Endothelial cell of umbilical vein (primary cell): ENCODE data around the gene ARMC3. TPM values are rescaled to one million over a fixed set of nuclear protein-coding genes. Genes with fewer than 3 reads are reported as not detected.

Experiments used
- BruUV-seq: library from RNA; stranded (reverse); fragments of 400-500 nt; replicated peaks from 2 replicates; lab custom pipeline; 2021; lab: Mats Ljungman, UMichigan
- CTCF ChIA-PET: fragments of 300-600, 350-600 bp; sonication (Branson Sonifier 250); formaldehyde crosslinking; loops from one replicate; lab custom pipeline; 2021; ENCODE audit warnings: antibody characterized with exemption, inconsistent platforms; lab: Charles Lee
- POLR2A ChIA-PET: fragments of 300-600, 350-600 bp; sonication (Branson Sonifier 250); formaldehyde crosslinking; loops from one replicate; lab custom pipeline; 2021; ENCODE audit warnings: antibody characterized with exemption, inconsistent platforms; lab: Charles Lee
- DNase-seq: peaks from one replicate; pipeline ENCODE4 v3.0.0-alpha.2; 2011; ENCODE audit warnings: low read depth, low spot score
- FAIRE-seq: peaks from 2 replicates; lab custom pipeline; 2011; peaks lifted over from hg19 to GRCh38; lab: Jason Lieb, UNC
- H2AFZ ChIP-seq: 2 replicates; pipeline ENCODE4 v1.6.0; 2012; ENCODE audit warnings: low read depth, low read length, control low read depth, inconsistent platforms
- H3K27ac ChIP-seq: 2 replicates; pipeline ENCODE4 v1.5.1; 2011; ENCODE audit warnings: low read depth, mild to moderate bottlenecking, control low read depth, low read length, moderate library complexity; ENCODE audit not compliant: insufficient read depth
- H3K27me3 ChIP-seq, 2 experiments: 2 replicates each; pipeline versions ENCODE4 v1.6.0 to v1.6.1; 2011; ENCODE audit warnings: low read length in 2 of 2, mixed read lengths in 1 of 2; ENCODE audit not compliant: control insufficient read depth in 2 of 2, insufficient read depth in 2 of 2
- H3K36me3 ChIP-seq, 2 experiments: 2 replicates in 1 of 2; 3 replicates in 1 of 2; pipeline ENCODE4 v1.5.1; 2011; ENCODE audit warnings: low read length in 2 of 2, mild to moderate bottlenecking in 1 of 2, moderate library complexity in 1 of 2; ENCODE audit not compliant: control insufficient read depth in 2 of 2, insufficient read depth in 2 of 2; ENCODE audit errors: extremely low read depth in 1 of 2
- H3K4me1 ChIP-seq: 3 replicates; pipeline ENCODE4 v1.5.1; 2011; ENCODE audit warnings: mild to moderate bottlenecking, low read length; ENCODE audit not compliant: control insufficient read depth, insufficient read depth; ENCODE audit errors: extremely low read depth
- H3K4me2 ChIP-seq: 2 replicates; pipeline ENCODE4 v1.6.1; 2011; ENCODE audit warnings: low read length, control low read depth, mixed read lengths; ENCODE audit not compliant: insufficient read depth
- H3K4me3 ChIP-seq, 3 experiments: fragments of 200-600 bp in 1 of 3; sonication (generic), shearing (Covaris generic) in 1 of 3; replicated peaks in 1 of 3; 2 replicates each; pipeline ENCODE4 v1.5.1; 2011 to 2016; ENCODE audit warnings: control low read depth in 3 of 3, low read length in 3 of 3, mild to moderate bottlenecking in 2 of 3, inconsistent platforms in 1 of 3, low read depth in 1 of 3, moderate library complexity in 1 of 3; ENCODE audit not compliant: insufficient read depth in 1 of 3
- H3K79me2 ChIP-seq: 2 replicates; pipeline ENCODE4 v1.6.0; 2012; ENCODE audit warnings: low read length, inconsistent platforms; ENCODE audit not compliant: control insufficient read depth, insufficient read depth
- H3K9ac ChIP-seq: replicated peaks from 2 replicates; pipeline ENCODE3; 2011; ENCODE audit warnings: low read length, control low read depth; ENCODE audit not compliant: insufficient read depth; ENCODE audit errors: extremely low read depth
- H3K9me1 ChIP-seq: replicated peaks from 3 replicates; pipeline ENCODE4 v1.6.0; 2011; ENCODE audit warnings: mild to moderate bottlenecking, low read length; ENCODE audit not compliant: control insufficient read depth, insufficient read depth; ENCODE audit errors: extremely low read depth
- H3K9me3 ChIP-seq: replicated peaks from 2 replicates; pipeline ENCODE4 v1.5.1; 2012; ENCODE audit warnings: low read length, inconsistent platforms; ENCODE audit not compliant: control insufficient read depth, insufficient read depth
- H4K20me1 ChIP-seq: replicated peaks from 2 replicates; pipeline ENCODE3; 2011; ENCODE audit warnings: mild to moderate bottlenecking, low read length; ENCODE audit not compliant: control insufficient read depth, insufficient read depth; ENCODE audit errors: extremely low read depth
- CTCF ChIP-seq, 2 donors: IDR thresholded peaks; 1 replicate in 1 of 2; 2 replicates in 1 of 2; pipeline ENCODE4 v1.5.1; 2011; ENCODE audit warnings: low read length in 2 of 2, mild to moderate bottlenecking in 2 of 2, moderate library complexity in 2 of 2, control low read depth in 1 of 2, inconsistent platforms in 1 of 2, low read depth in 1 of 2; ENCODE audit not compliant: insufficient read depth in 1 of 2; ENCODE audit errors: extremely low read depth in 1 of 2
- EZH2 ChIP-seq: IDR thresholded peaks from 2 replicates; pipeline ENCODE4 v1.6.1; 2012; ENCODE audit warnings: borderline replicate concordance, low read depth, mild to moderate bottlenecking, moderate library complexity, low read length, inconsistent platforms; ENCODE audit not compliant: severe bottlenecking
- FOS ChIP-seq: IDR thresholded peaks from 2 replicates; pipeline ENCODE4 v1.6.1; 2011; ENCODE audit warnings: mild to moderate bottlenecking, low read length, moderate library complexity, borderline replicate concordance; ENCODE audit not compliant: insufficient read depth
- GATA2 ChIP-seq: IDR thresholded peaks from 2 replicates; pipeline ENCODE4 v1.7.0; 2011; ENCODE audit warnings: low read depth, mild to moderate bottlenecking, moderate library complexity, mixed read lengths, low read length; ENCODE audit not compliant: insufficient read length, insufficient read depth
- JUN ChIP-seq: IDR thresholded peaks from 2 replicates; pipeline ENCODE4 v1.6.1; 2011; ENCODE audit warnings: borderline replicate concordance, low read depth; ENCODE audit not compliant: insufficient read length, insufficient read depth
- MAX ChIP-seq: IDR thresholded peaks from 2 replicates; pipeline ENCODE4 v1.6.1; 2011; ENCODE audit not compliant: insufficient read depth, insufficient read length
- MYC ChIP-seq: IDR thresholded peaks from one replicate; pipeline ENCODE4 v1.6.1; 2011; ENCODE audit warnings: mild to moderate bottlenecking, low read depth, low read length
- POLR2A ChIP-seq: IDR thresholded peaks from 2 replicates; pipeline ENCODE4 v1.6.1; 2012; ENCODE audit warnings: low read depth, mild to moderate bottlenecking, control low read depth, low read length
- POLR2AphosphoS5 ChIP-seq: IDR thresholded peaks from 2 replicates; pipeline ENCODE4 v1.6.1; 2012; ENCODE audit warnings: low read depth, mild to moderate bottlenecking, control low read depth, low read length, moderate library complexity; ENCODE audit not compliant: insufficient read depth
- dilution Hi-C: fragments of 300-500 bp; cut with MboI; formaldehyde crosslinking; loops from one replicate; pipeline ENCODE4 v1.15.0; 2019; ENCODE audit warnings: low sequenced_read_pairs; ENCODE audit not compliant: extremely low pct_ligation_motif_present
- intact Hi-C: fragments of 100-400 bp; cut with micrococcal nuclease; formaldehyde crosslinking; loops from one replicate; pipeline ENCODE4 v1.10.0; 2022
- polyA plus RNA-seq, 4 experiments: library from polyadenylated mRNA; depleted of rRNA in 3 of 4; stranded (reverse) in 3 of 4; unstranded in 1 of 4; fragments of >200 nt; gene quantifications; 2 replicates each; pipeline versions ENCODE4 v1.2.1 to v1.2.3, GENCODE V29; 2011 to 2012; ENCODE audit warnings: missing spikeins in 1 of 4
- total RNA-seq: library from RNA; stranded (reverse); gene quantifications from 2 replicates; pipeline ENCODE4 v1.2.3, GENCODE V29; 2021

The ARMC3 gene
- total and polyA plus RNA-seq, 2 donors (not counting 3 experiments of a cell fraction or from before 2014, with no cell fraction given): not detected

DNA sequence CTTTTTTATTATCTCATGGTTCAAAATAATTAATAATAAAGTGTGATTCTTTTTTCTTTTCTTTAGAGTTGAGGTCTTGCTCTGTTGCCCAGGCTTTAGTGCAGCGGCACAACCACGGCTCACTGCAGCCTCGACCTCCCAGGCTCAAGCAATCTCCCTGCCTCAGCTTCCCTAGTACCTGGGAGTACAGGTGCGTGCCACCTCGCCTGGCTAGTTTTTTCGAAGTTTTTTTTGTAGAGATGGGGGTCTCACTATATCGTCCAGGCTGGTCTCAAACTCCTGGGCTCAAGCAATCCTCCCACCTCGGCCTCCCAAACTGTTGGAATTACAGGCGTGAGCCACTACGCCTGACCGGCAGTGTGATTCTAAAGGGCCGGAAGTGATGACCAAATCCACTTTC is 139.5 kb downstream of the ARMC3 start:
- no peaks in the 10 kb centered on the region for H3K4me1 ChIP-seq
- DNase-seq (no peak), FAIRE-seq (no peak)
- BruUV-seq: no TSS peak
- H3K9me1 ChIP-seq: no peaks in the 10 kb centered on the region
- dilution Hi-C loops: no loop called here
- H4K20me1 ChIP-seq: no peaks in the 10 kb centered on the region
- no peak overlapping the region for H3K4me2 ChIP-seq
- TF ChIP-seq FOS (no peak), MYC (no peak), JUN (no peak), GATA2 (no peak), POLR2AphosphoS5 (no peak), POLR2A (no peak), MAX (no peak), EZH2 (no peak), CTCF (IDR thresholded peaks at IDR 0.05; ENCODE audit: extremely low read depth in 1 of 2, insufficient read depth in 1 of 2, low read depth in 1 of 2, low read length in 2 of 2) (no peak)
- no peak overlapping the region for H3K27ac ChIP-seq
- H3K9ac ChIP-seq: no peak overlapping the region
- no peaks in the 10 kb centered on the region for H3K36me3 ChIP-seq
- no peak overlapping the region for H3K4me3 ChIP-seq
- no peaks in the 10 kb centered on the region for H3K79me2 ChIP-seq
- intact Hi-C loops: loop anchor here (5.0 kb wide), 2 partner anchors 495 to 1075 kb away; no protein-coding TSS in a partner anchor
- H2AFZ ChIP-seq: no peak overlapping the region
- no peaks in the 10 kb centered on the region for H3K27me3 ChIP-seq
- CTCF ChIA-PET: no interaction called here
- POLR2A ChIA-PET: no interaction called here
- H3K9me3 ChIP-seq: no peaks in the 10 kb centered on the region
